CD4-positive, alpha-beta T cell (primary cell): ENCODE measurements around the gene BTN1A1. TPM values are rescaled to one million over a fixed set of nuclear protein-coding genes. Genes with fewer than 3 reads are reported as not detected.

ENCODE experiments used
- ATAC-seq: fragments of 200-7000 bp; cut with Tn5 transposase; one replicate; pipeline ENCODE4 v1.10.0; 2022; ENCODE audit warnings: mild to moderate bottlenecking; ENCODE audit not compliant: poor library complexity
- CTCF ChIA-PET: fragments of 350-600 bp; sonication (Branson Sonifier 250); formaldehyde crosslinking; loops from one replicate; lab custom pipeline; 2021; ENCODE audit warnings: antibody characterized with exemption, inconsistent platforms; lab: Charles Lee
- POLR2A ChIA-PET: fragments of 350-600 bp; sonication (Branson Sonifier 250); formaldehyde crosslinking; loops from one replicate; lab custom pipeline; 2021; ENCODE audit warnings: antibody characterized with exemption, inconsistent platforms; lab: Charles Lee
- DNase-seq, 14 experiments: peaks; one replicate each; pipeline ENCODE4 v3.0.0-alpha.2; 2013 to 2020; ENCODE audit warnings: mixed read lengths in 2 of 14
- H3K27ac ChIP-seq, 2 donors: one replicate each; pipeline versions ENCODE4 v1.5.1 to v1.7.0; 2013; ENCODE audit warnings: low read length in 2 of 2, low read depth in 1 of 2, mild to moderate bottlenecking in 1 of 2
- H3K27me3 ChIP-seq, 2 experiments: 1 replicate in 1 of 2; 2 replicates in 1 of 2; pipeline versions ENCODE4 v1.6.1 to v1.7.0; 2013; ENCODE audit warnings: low read length in 2 of 2, control low read depth in 1 of 2, mild to moderate bottlenecking in 1 of 2, moderate library complexity in 1 of 2; ENCODE audit not compliant: insufficient read depth in 2 of 2, control insufficient read depth in 1 of 2
- H3K36me3 ChIP-seq: one replicate; pipeline ENCODE4 v1.6.1; 2013; ENCODE audit warnings: low read length, control low read depth; ENCODE audit not compliant: insufficient read depth
- H3K4me1 ChIP-seq: one replicate; pipeline ENCODE4 v1.6.1; 2013; ENCODE audit warnings: low read length, control low read depth; ENCODE audit not compliant: insufficient read depth
- H3K4me3 ChIP-seq: one replicate; pipeline ENCODE4 v1.5.1; 2013; ENCODE audit warnings: mild to moderate bottlenecking, low read length, moderate library complexity
- H3K9me3 ChIP-seq, 2 experiments: 1 replicate in 1 of 2; 2 replicates in 1 of 2; pipeline versions ENCODE4 v1.6.1 to v1.7.0; 2013; ENCODE audit warnings: low read length in 2 of 2, mild to moderate bottlenecking in 2 of 2, control low read depth in 1 of 2, moderate library complexity in 1 of 2; ENCODE audit not compliant: control insufficient read depth in 1 of 2, insufficient read depth in 1 of 2
- H3K27ac Mint-ChIP-seq: one replicate; pipeline ENCODE4 v1.8.0; 2020; ENCODE audit warnings: mixed read lengths
- H3K27me3 Mint-ChIP-seq: one replicate; pipeline ENCODE4 v1.8.0; 2021; ENCODE audit warnings: mixed read lengths
- H3K36me3 Mint-ChIP-seq: one replicate; pipeline ENCODE4 v1.8.0; 2021; ENCODE audit warnings: low read depth, mixed read lengths
- H3K4me1 Mint-ChIP-seq: one replicate; pipeline ENCODE4 v1.8.0; 2021; ENCODE audit warnings: low read depth, mixed read lengths
- H3K4me3 Mint-ChIP-seq: one replicate; pipeline ENCODE4 v1.8.0; 2020; ENCODE audit warnings: mild to moderate bottlenecking, mixed read lengths
- H3K9me3 Mint-ChIP-seq: one replicate; pipeline ENCODE4 v1.8.0; 2020; ENCODE audit warnings: mixed read lengths
- intact Hi-C, 2 experiments: fragments of 100-400 bp; cut with DNase I in 1 of 2; cut with micrococcal nuclease in 1 of 2; formaldehyde crosslinking; loops; one replicate each; pipeline versions ENCODE4 v1.15.1 to v1.9.0; 2023 to 2025; cut with DNase I, micrococcal nuclease
- total RNA-seq, 174 experiments: library from RNA in 2 of 174; stranded (reverse) in 2 of 174; gene quantifications; one replicate each; pipeline ENCODE4 v1.2.3 and lab custom pipeline; 2021 to 2026
- TF ChIP-seq, protein P1 (sequence below): fragments of 200-600 bp; IDR thresholded peaks from one replicate; pipeline ENCODE4 v1.8.0; 2022; ENCODE audit warnings: antibody characterized with exemption, mild to moderate bottlenecking

The BTN1A1 gene
- total RNA-seq, 2 experiments from 2014 or later: not detected

DNA sequence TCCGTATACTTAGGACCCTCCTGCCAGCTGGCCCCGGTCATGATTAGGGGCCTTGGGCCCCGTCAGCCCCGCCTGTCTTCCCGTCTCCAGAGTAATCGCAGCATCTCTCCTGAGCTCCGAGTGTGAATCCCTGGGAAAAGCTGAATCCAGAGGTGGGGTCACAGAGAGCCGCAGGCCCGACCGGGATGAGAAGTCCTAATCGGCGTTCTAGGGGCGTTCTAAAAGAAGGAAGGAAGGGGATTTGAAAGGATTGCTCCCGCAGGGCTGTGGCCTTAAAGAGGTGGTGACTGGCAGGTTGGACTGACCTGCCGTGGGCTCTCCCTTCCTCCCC, 38.4 kb downstream of the BTN1A1 start:
- peaks cover 12% of the 10 kb centered on the region for H3K27me3 Mint-ChIP-seq
- CTCF ChIA-PET: interaction anchor here (0.7 to 2.2 kb wide), 6 partner anchors 15 to 197 kb away, joined by 3 to 8 read pairs (median 6); no protein-coding TSS in a partner anchor
- TF ChIP-seq, protein P1, sequence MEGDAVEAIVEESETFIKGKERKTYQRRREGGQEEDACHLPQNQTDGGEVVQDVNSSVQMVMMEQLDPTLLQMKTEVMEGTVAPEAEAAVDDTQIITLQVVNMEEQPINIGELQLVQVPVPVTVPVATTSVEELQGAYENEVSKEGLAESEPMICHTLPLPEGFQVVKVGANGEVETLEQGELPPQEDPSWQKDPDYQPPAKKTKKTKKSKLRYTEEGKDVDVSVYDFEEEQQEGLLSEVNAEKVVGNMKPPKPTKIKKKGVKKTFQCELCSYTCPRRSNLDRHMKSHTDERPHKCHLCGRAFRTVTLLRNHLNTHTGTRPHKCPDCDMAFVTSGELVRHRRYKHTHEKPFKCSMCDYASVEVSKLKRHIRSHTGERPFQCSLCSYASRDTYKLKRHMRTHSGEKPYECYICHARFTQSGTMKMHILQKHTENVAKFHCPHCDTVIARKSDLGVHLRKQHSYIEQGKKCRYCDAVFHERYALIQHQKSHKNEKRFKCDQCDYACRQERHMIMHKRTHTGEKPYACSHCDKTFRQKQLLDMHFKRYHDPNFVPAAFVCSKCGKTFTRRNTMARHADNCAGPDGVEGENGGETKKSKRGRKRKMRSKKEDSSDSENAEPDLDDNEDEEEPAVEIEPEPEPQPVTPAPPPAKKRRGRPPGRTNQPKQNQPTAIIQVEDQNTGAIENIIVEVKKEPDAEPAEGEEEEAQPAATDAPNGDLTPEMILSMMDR: no peak
- H3K27me3 ChIP-seq: no peaks in the 10 kb centered on the region
- H3K4me3 Mint-ChIP-seq: peak overlapping the region; percentile 94
- DNase-seq (no peak), ATAC-seq (no peak)
- H3K27ac ChIP-seq: peak overlapping the region; percentile 84 to 91
- POLR2A ChIA-PET: interaction anchor here (0.7 to 4.4 kb wide), 34 partner anchors 9 to 1355 kb away, joined by 3 to 113 read pairs (median 10); a partner anchor contains a TSS
- peaks cover 49% of the 10 kb centered on the region for H3K4me1 ChIP-seq
- H3K9me3 Mint-ChIP-seq: peaks cover 3% of the 10 kb centered on the region
- peak overlapping the region; percentile 93 for H3K4me3 ChIP-seq
- peaks cover 50% of the 10 kb centered on the region for H3K36me3 Mint-ChIP-seq
- H3K4me1 Mint-ChIP-seq: peaks cover 53% of the 10 kb centered on the region
- H3K27ac Mint-ChIP-seq: peak overlapping the region; percentile 98
- H3K9me3 ChIP-seq: no peaks in the 10 kb centered on the region
- peaks cover 12% of the 10 kb centered on the region for H3K36me3 ChIP-seq
- intact Hi-C loops: loop anchor here (1.0 to 10.0 kb wide), 6 partner anchors 14 to 936 kb away; partner anchors contain the start of genes BTN2A1 (in 1 of the 2), BTN3A3 (in 1 of the 2) and ZNF184 (in 1 of the 2)

DNA sequence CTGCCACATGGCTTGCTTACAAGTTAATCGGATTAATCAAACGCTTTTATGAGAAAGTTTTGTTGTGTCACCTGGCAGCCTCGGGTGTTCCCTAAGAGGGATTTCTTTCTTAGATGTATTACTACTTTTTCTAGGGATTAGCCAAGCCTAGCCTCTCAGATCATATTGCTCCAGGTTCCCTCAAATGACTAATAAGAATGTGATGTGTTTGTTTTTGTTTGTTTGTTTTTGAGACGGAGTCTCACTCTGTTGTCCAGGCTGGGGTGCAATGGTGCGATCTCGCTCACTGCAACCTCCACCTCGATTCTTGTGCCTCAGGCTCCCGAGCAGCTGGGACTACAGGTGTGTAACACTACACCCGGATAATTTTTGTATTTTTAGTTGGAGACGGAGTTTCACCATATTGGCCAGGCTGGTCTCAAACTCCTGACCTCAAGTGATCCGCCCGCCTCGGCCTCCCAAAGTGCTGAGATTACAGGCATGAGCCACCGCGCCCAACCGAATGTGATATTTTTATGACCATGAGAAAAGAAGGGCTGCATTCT, 39.0 kb downstream of the BTN1A1 start:
- Mint-ChIP-seq H3K4me1 (peaks cover 54% of the 10 kb centered on the region), H3K9me3 (peaks cover 3% of the 10 kb centered on the region), H3K27ac (peak overlapping the region; percentile 98), H3K27me3 (peaks cover 12% of the 10 kb centered on the region), H3K4me3 (peak overlapping the region; percentile 94), H3K36me3 (peaks cover 55% of the 10 kb centered on the region)
- CTCF ChIA-PET: interaction anchor here (2.2 kb wide), 1 partner anchor 57 kb away, joined by 8 read pairs; no protein-coding TSS in a partner anchor
- POLR2A ChIA-PET: interaction anchor here (0.7 to 4.4 kb wide), 17 partner anchors 8 to 1354 kb away, joined by 3 to 113 read pairs (median 16); a partner anchor contains a TSS
- intact Hi-C loops: loop anchor here (2.0 to 10.0 kb wide), 4 partner anchors 14 to 936 kb away; partner anchors contain the start of genes BTN2A1 (in 1 of the 2), BTN3A3 (in 1 of the 2) and ZNF184 (in 1 of the 2)
- H3K4me1 ChIP-seq: peaks cover 49% of the 10 kb centered on the region
- no peaks in the 10 kb centered on the region for H3K27me3 ChIP-seq
- ATAC-seq (no peak), DNase-seq (no peak)
- H3K4me3 ChIP-seq: peak overlapping the region; percentile 93
- peak overlapping the region in 1 of 2 donors; percentile 91 for H3K27ac ChIP-seq
- TF ChIP-seq, protein P1: no peak
- H3K9me3 ChIP-seq: no peaks in the 10 kb centered on the region
- H3K36me3 ChIP-seq: peaks cover 12% of the 10 kb centered on the region

DNA sequence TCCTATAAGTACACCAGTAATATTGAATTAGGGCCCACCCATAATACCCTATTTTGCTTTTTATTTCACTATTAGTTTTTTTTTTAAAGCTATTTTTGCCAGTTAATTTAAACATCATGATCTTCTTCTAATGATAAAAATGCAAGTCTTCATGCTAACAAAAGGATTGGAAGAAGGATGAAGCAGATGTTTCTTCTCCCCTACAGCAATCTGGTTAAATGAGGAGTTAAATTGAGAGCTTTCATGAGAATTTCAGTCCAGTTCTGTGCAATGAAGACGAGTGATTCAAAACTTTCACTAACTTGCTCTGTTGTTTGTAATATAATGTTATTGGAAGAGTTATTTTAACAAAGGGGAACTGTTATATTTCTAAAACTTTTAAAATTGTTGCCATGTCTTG, 41.5 kb downstream of the BTN1A1 start:
- Mint-ChIP-seq H3K4me1 (peaks cover 53% of the 10 kb centered on the region), H3K4me3 (peak overlapping the region; percentile 39), H3K36me3 (peaks cover 74% of the 10 kb centered on the region), H3K9me3 (peaks cover 3% of the 10 kb centered on the region), H3K27me3 (peaks cover 12% of the 10 kb centered on the region), H3K27ac (peak overlapping the region; percentile 72)
- POLR2A ChIA-PET: interaction anchor here (0.6 kb wide), 1 partner anchor 163 kb away, joined by 3 read pairs; no protein-coding TSS in a partner anchor
- no peak for ATAC-seq
- DNase-seq: no peak
- H3K4me1 ChIP-seq: peaks cover 39% of the 10 kb centered on the region
- no peak overlapping the region for H3K27ac ChIP-seq
- intact Hi-C loops: no loop called here
- no peaks in the 10 kb centered on the region for H3K9me3 ChIP-seq
- TF ChIP-seq, protein P1: no peak
- H3K36me3 ChIP-seq: peaks cover 29% of the 10 kb centered on the region
- no peak overlapping the region for H3K4me3 ChIP-seq
- H3K27me3 ChIP-seq: no peaks in the 10 kb centered on the region
- CTCF ChIA-PET: interaction anchor here (1.3 kb wide), 1 partner anchor 200 kb away, joined by 4 read pairs; no protein-coding TSS in a partner anchor
